ENCODE data around the gene RASGRP4.

DNA sequence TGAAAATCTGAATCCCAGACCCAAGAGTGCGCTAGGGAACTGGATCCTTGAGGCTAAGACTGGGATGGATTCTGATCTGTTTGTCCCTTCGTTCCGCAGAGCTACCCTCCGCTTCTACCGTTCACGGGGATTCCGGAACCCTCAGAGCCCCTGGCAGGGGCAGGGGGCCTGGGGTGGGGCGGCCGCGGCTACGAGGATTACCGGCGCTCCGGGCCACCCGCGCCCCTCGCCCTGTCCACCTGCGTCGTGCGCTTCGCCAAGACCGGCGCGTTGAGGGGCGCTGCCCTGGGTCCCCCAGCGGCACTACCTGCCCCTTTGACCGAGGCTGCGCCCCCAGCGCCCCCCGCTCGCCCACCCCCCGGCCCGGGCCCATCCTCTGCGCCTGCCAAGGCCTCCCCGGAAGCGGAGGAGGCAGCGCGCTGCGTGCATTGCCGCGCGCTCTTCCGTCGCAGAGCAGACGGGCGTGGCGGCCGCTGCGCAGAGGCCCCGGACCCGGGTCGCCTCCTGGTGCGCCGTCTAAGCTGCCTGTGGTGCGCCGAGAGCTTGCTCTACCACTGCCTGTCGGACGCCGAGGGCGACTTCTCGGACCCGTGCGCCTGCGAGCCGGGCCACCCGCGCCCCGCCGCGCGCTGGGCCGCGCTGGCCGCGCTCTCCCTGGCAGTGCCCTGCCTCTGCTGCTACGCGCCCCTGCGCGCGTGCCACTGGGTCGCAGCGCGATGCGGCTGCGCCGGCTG, 30.5 kb downstream of the RASGRP4 start:
- no peak for TF ChIP-seq EZH2 (IDR thresholded peaks at IDR 0.05; ENCODE audit: insufficient read depth, low read length)
- TF ChIP-seq, protein P1, sequence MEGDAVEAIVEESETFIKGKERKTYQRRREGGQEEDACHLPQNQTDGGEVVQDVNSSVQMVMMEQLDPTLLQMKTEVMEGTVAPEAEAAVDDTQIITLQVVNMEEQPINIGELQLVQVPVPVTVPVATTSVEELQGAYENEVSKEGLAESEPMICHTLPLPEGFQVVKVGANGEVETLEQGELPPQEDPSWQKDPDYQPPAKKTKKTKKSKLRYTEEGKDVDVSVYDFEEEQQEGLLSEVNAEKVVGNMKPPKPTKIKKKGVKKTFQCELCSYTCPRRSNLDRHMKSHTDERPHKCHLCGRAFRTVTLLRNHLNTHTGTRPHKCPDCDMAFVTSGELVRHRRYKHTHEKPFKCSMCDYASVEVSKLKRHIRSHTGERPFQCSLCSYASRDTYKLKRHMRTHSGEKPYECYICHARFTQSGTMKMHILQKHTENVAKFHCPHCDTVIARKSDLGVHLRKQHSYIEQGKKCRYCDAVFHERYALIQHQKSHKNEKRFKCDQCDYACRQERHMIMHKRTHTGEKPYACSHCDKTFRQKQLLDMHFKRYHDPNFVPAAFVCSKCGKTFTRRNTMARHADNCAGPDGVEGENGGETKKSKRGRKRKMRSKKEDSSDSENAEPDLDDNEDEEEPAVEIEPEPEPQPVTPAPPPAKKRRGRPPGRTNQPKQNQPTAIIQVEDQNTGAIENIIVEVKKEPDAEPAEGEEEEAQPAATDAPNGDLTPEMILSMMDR (IDR thresholded peaks at IDR 0.05; ENCODE audit: insufficient read depth, low read depth, low read length) = no peak
